COLO668 (cell line): Measurements from ENCODE around the gene RNASEH2B.

Experiments used
- DNase-seq: peaks from one replicate; lab custom pipeline; 2025; ENCODE audit not compliant: unreplicated experiment; lab: John Stamatoyannopoulos, UW

Gene RNASEH2B

GRCh38 chr13:50991579-50992521 is 82.3 kb downstream of the RNASEH2B start:
- no peak for DNase-seq

DNA sequence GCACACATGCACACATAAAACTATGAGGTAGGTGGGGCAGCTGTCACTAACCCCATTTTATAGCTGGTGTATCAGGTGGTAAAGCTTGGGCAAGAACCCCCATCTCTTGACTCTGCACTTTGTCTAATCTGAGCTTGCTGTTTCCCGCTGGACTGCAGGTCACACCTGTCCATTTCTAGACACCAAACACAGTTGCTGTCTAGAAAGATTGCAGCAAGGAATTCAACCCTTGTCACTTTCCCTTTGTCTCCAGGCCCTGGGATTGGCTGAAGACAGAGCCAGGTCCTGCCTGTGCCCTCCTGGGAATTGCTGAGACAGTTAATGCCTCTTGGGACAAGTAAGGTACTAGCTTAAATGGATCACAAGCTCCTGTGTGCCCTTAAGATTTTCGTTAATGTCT is 83.8 kb downstream of the RNASEH2B start:
- DNase-seq: no peak

GRCh38 chr13:50993934-50994333 is 84.3 kb downstream of the RNASEH2B start:
- DNase-seq: no peak

DNA sequence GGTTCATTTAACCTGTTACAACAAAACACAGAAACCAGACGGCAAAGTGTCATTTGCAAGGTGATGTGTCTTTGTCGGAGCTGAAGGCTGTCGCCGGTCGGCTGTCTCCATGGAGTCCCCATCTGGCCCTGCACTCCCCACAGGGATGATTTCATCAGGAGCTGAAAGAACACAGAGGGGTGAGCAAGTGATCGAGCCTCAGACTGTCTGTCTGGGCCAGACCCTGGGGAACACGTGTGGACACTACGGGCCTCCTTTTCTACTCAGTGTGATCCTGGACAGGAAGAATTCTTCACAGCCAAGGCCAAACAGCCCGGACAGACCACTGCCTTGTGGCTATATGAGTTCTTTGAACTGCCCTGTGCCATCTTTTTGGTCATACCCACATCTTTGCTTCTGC is 85.1 kb downstream of the RNASEH2B start:
- DNase-seq: no peak

GRCh38 chr13:50995854-50996253 is 86.3 kb downstream of the RNASEH2B start:
- DNase-seq: no peak

GRCh38 chr13:50998326-50998725 is 88.7 kb downstream of the RNASEH2B start:
- no peak for DNase-seq

GRCh38 chr13:50999641-51000040 is 90.0 kb downstream of the RNASEH2B start:
- no peak for DNase-seq

- no peak for DNase-seq
Measured at GRCh38 chr13:51000061-51000460, 90.5 kb downstream of the RNASEH2B start.

DNA sequence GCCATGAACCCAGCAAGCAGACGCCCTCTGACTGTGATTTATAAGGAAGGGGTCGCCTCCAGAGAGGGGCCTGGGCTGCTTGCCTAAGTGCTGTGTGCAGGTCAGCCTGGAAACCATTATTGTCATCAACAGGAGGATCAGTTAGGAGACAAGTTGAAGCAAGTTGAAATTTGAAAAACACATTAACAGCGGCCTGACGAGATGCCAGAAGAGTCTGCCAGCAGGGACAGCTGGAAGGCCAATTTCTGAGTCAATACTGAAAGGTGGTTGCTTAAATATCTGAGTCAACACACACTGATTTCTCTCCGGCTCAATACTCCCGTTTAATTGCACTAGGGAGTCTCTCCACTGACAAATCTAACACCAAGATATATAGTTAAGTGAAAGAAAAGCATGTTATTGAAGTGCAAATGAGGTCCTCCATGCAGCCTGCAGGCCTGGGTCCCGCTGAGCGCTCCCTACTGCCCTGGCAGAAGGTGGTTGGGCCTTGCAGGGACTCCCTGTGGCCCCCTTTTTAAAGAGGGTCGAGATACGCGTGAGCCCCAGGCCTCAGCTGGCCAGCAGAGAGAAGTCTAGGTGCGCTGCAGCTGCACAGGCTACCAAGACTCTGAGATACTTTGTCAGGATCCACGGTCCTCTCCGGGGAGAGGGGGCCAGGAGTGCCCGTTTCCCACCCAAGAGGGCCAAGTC is 91.1 kb downstream of the RNASEH2B start:
- no peak for DNase-seq

GRCh38 chr13:51001335-51001734 is 91.7 kb downstream of the RNASEH2B start:
- DNase-seq: no peak

- DNase-seq: no peak
Measured at GRCh38 chr13:51002736-51003135, 93.1 kb downstream of the RNASEH2B start.

DNA sequence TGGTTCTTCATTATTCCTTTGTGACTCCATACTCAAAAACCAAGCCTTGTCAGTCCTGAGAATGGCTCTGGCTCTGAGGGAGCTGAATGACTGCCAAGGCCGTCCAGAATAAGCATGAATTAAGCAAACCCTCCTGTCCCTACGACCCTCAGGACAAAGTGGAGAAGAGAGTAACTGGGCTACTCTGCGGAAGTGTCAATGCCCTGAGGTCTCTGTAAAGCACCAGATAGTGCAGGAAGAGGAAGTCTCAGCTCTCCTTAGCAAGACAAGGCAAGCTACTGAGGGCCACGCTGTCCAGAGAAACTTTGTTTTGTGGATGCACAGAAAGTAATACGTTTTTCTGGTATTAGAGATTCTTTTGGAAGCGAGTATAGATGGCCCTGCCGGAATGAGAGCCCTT is 94.1 kb downstream of the RNASEH2B start:
- no peak for DNase-seq

DNA sequence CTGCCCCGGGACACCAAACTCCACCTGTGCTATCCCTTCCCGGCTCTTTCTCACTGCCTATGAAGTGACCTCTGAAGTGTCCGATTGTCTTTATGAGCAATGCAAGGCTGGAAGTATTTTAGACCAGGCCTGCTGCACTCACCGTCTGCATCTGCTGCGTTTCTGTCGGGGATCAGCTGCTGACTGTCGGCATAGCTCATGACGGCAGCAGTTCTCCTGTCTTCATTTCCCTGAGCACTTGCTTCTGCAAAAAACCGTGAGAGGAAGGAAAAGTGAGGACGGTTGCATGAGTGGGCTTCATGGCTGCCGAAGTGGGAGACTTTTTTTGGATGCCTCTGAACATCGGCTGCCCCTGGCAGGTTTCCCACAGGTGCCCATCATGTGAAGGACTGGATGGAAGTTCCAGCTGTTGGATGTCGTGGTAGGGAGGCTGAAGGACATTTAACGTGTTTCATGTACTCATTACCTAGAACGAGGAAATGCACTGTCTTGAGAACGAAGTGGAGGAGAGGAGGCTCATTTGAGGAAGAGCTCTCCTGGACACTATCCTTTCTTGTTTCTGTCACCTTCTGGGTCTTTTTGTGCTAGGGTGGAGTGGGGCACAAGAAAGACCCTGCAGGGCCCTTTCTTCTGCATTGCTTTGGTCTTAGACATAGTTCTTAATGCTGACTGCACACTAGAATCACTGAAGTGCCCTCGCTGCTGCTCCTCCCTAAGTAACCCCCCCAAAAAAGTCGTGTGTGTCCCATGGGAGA is 94.7 kb downstream of the RNASEH2B start:
- DNase-seq: no peak

- DNase-seq: no peak
Measured at GRCh38 chr13:51004918-51005460, 95.4 kb downstream of the RNASEH2B start.

DNA sequence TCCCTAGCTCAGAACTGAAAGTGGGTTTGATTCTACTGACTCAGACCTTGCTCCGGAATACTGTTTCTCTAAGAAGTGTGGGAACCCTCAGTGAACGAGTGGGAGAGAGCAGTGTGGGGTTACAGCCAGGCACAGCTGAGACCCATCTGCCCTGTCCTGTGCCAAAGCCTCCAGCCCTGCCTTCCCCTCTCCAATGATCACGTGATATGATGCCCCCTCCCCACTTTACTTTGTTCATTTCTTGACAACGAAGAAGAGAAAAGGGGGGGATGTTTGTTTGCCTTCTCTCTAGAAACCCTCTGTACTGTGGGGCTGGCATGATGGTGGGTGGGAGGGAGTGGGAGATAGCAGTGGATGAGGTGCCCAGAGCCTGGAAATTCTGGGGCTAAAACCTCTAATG is 96.0 kb downstream of the RNASEH2B start:
- no peak for DNase-seq
